GM12892 (cell line): Measurements from ENCODE around the gene HTR7.

ENCODE experiments used
- POLR2A ChIP-seq: IDR thresholded peaks from 2 replicates; pipeline ENCODE4 v1.6.1; 2011; ENCODE audit warnings: low read depth, low read length, control low read depth
- POLR2AphosphoS5 ChIP-seq: IDR thresholded peaks from 2 replicates; pipeline ENCODE4 v1.6.1; 2011; ENCODE audit warnings: low read depth, low read length, control low read depth
- TAF1 ChIP-seq: IDR thresholded peaks from 2 replicates; pipeline ENCODE4 v1.6.1; 2011; ENCODE audit warnings: low read depth, mild to moderate bottlenecking, control low read depth, low read length, borderline replicate concordance

- no peak for TF ChIP-seq POLR2A
- no peak for TF ChIP-seq TAF1
- TF ChIP-seq POLR2AphosphoS5 = no peak
These were observed 48.1 kb upstream of the HTR7 start for GRCh38 chr10:90905925-90906324.
